Fibroblast of pulmonary artery (primary cell): Measurements from ENCODE around the gene TAS2R41.
A peak's percentile ranks its signal among the peaks of the same experiment; 100 is the strongest.

ENCODE experiments used
- DNase-seq: peaks from one replicate; pipeline ENCODE4 v3.0.0-alpha.2; 2010; ENCODE audit warnings: low read depth
- H3K4me3 ChIP-seq: replicated peaks from 2 replicates; pipeline ENCODE4 v1.5.1; 2011; ENCODE audit warnings: low read depth, mild to moderate bottlenecking, control low read depth, low read length, moderate library complexity
- TF ChIP-seq, protein P1 (sequence below): IDR thresholded peaks from 2 replicates; pipeline ENCODE4 v1.5.1; 2011; ENCODE audit warnings: mild to moderate bottlenecking, control low read depth, low read length, inconsistent platforms; ENCODE audit errors: missing control alignments

TAS2R41 gene, protein sequence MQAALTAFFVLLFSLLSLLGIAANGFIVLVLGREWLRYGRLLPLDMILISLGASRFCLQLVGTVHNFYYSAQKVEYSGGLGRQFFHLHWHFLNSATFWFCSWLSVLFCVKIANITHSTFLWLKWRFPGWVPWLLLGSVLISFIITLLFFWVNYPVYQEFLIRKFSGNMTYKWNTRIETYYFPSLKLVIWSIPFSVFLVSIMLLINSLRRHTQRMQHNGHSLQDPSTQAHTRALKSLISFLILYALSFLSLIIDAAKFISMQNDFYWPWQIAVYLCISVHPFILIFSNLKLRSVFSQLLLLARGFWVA

DNA sequence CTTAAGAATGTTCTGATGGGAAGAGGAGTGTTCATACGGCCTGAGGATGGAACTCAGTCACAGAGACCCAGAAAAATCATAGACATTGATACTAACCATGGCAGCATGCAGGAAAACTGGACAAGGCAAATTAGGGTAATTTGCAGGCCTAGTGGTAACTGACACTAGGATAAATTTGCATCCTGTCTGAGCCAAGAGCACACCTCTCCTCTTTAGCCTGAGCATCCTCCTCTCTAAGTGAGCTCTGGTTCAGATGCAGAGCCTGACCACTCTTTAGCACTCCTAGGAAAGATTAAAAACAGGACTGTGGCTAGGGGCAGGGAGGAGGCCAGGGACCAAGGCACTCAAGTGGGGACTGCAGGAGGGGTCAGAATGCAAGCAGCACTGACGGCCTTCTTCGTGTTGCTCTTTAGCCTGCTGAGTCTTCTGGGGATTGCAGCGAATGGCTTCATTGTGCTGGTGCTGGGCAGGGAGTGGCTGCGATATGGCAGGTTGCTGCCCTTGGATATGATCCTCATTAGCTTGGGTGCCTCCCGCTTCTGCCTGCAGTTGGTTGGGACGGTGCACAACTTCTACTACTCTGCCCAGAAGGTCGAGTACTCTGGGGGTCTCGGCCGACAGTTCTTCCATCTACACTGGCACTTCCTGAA is at the start of gene TAS2R41:
TSS of gene TAS2R41 (plus strand) at position 373 of the 650 bp plus-strand sequence. CDS start at position 373, 0 bp downstream.
- no peak within 1 kb of the TSS for H3K4me3 ChIP-seq
- TF ChIP-seq, protein P1, sequence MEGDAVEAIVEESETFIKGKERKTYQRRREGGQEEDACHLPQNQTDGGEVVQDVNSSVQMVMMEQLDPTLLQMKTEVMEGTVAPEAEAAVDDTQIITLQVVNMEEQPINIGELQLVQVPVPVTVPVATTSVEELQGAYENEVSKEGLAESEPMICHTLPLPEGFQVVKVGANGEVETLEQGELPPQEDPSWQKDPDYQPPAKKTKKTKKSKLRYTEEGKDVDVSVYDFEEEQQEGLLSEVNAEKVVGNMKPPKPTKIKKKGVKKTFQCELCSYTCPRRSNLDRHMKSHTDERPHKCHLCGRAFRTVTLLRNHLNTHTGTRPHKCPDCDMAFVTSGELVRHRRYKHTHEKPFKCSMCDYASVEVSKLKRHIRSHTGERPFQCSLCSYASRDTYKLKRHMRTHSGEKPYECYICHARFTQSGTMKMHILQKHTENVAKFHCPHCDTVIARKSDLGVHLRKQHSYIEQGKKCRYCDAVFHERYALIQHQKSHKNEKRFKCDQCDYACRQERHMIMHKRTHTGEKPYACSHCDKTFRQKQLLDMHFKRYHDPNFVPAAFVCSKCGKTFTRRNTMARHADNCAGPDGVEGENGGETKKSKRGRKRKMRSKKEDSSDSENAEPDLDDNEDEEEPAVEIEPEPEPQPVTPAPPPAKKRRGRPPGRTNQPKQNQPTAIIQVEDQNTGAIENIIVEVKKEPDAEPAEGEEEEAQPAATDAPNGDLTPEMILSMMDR, result no peak
- DNase-seq, result no peak

DNA sequence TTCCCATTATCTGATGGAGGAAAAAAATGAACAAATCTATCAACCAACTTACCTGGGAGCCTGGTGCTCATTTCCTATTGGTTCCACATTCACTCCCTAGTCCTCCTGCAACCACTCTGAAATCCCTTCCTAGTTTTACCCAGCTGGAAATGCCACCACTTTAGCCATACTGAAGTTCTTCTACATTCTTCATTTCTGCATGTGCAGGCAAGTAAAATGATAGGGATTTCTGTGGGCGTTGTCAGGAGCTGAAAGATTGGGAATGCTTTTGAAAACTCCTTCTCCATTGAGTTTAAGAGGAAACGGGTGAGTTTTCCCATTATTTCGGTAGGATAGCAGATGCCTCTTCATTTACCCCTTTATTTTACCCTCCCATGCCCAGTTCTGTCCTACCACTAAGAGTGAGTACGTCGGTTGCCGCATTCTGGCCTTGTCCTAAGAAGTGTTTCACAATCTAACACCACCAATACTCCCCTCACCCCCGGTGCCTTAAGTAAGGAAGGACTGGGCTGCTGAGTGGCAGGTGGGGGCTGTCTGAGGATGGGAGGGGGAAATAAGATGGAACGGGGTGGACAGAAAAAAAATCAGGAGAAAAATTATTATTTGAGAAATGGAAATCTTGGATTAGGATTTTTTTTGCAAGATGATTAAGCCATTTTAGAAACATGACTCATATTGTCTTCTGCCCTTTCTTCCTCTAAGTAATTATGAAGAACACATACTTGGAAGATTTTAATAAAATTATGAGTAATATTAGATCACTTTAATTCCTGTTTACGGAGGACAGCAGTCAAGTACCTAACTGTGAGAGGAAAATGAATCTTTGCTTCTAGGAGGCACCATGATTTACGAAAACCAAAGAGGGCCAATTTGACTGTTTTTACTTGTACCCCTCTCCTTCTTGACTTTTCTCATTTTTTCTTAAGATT is 47.6 kb upstream of the TAS2R41 start:
- TF ChIP-seq, protein P1, result no peak
- peak; percentile 17 for DNase-seq
- H3K4me3 ChIP-seq, result no peak overlapping the region

DNA sequence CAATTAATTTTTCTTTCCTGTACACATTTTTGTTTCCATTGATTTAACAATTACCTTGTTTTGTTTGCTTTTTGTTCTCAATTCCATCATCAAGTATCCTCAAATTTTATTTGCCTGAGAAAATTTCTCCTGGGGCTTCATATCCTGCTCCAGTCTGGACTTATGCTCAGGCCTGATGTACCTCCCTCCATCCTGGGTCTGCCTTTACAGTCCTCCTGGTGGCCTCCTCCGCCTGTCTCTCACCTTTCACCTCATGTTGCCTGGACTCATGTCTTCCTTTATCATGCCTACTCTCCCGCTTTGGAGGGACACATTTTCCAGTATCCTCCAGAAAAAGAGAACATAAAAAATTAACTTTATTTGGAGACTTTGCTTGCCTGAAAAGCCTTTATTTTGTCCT is 46.6 kb upstream of the TAS2R41 start:
- TF ChIP-seq, protein P1, result no peak
- no peak for DNase-seq
- H3K4me3 ChIP-seq, result no peak overlapping the region

DNA sequence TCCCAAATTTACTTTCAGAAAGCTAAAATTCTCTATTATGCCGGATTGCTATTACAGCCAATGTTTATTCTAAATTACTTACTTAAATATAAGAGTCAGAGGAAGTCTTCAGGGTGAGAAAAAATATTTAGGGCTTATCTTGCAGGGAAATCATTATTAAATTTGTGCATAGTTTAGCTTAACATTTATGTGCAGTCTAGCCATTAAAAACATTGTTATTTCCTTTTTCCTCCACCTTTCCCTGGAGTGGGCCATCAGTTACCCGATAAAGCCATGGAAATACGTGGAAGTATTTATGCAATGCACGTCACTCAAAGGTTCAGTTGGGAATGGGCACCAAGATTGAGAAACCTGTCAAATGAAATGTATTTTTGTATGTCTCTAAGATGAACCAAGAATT is 43.9 kb upstream of the TAS2R41 start:
- DNase-seq, result no peak
- H3K4me3 ChIP-seq, result no peak overlapping the region

DNA sequence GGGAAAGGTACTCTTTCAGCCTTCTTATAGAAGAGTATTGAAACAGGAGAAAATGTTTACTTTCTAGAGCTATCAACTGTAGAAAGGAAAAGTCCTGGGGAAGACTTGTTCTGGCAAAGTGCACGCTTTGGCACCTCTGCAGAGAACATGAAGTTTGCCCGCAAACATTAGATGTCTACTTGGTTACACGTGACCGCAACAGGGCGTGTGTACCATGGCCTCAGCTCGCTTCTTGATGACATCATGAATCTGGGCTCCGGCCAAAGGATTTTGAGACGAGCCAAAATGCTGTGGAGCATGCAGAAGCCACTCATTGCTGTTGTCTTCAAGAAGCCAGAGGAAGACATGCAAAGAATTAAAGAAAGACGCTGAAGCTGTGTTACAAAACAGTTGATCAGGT is 43.0 kb upstream of the TAS2R41 start:
- peak; percentile 64 for DNase-seq
- TF ChIP-seq, protein P1, result no peak
- no peak overlapping the region for H3K4me3 ChIP-seq

More for the DNA sequence above, 43.9 kb upstream of the TAS2R41 start:
- TF ChIP-seq, protein P1, result no peak

DNA sequence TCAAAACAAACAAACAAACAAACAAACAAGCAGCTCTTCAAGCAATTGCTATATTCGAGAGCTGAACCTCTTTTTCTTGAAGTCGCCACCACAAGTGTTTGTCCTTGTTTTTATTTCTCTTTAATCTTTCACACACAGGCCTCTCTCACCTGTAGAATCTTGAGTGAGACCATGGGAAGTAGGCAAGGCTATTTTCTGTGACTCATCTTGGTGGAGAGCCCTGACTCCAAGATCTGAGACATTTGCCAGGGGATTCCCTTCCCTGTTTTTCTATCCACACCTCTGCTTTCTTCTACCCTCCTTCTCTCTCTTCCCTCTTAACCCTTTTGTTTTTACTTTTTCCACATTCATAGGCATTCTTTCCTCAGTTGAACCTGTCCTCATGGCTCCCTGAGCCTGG is 42.4 kb upstream of the TAS2R41 start:
- DNase-seq, result no peak
- H3K4me3 ChIP-seq, result no peak overlapping the region
- TF ChIP-seq, protein P1, result no peak
